ENCODE results near the gene FYN. TPM values are rescaled to one million over a fixed set of nuclear protein-coding genes. Genes with fewer than 3 reads are reported as not detected.
"Not testable (repeated sequence)": the region's sequence is repeated elsewhere in the genome, so short reads cannot be mapped to it uniquely, and the experiment has no call there.

FYN gene
- polyA plus RNA-seq, 2 of the 4 experiments (the other 2 are of a cell fraction), result 3.5 to 3.7 TPM

DNA sequence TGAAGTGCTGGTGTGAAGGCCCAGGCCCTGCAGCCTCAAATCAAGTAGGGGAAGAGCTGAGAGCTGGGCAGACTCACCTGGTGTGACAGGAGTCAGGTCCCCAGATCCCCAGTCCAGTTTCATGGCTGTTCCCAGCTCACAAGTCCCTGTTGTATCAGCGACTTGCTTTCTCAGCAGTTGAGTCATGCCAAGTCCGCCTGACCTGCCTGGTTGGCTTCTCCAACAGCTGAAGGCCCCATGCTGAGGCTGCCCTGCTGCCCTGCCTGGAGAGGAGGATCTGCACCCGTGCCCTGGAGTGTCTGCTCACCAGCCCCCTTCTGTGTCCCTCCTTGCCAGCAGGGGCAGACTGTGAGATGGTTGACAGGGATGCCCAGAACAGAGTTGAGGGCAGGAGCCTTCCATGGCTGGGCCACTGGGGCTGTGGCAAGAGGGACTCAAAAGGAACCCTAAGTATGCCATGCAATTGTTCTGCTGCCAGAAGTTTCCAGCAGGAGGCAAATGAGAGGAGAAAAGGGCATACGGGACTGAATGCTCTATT is 228.3 kb downstream of the FYN start:
- H3K4me1 ChIP-seq, result no peaks in the 10 kb centered on the region
- ATAC-seq (peak; percentile 33 to 47; a peak in 4 of 6 replicates), FAIRE-seq (no peak), DNase-seq (ENCODE audit: low read depth in 1 of 2, low spot score in 1 of 2) (no peak)
- TF ChIP-seq HDAC2 (IDR thresholded peaks at IDR 0.05) (no peak), ZFP36 (IDR thresholded peaks at IDR 0.05; ENCODE audit: borderline replicate concordance, partially characterized antibody) (no peak), CBX8 (IDR thresholded peaks at IDR 0.05) (no peak), ZC3H11A (IDR thresholded peaks at IDR 0.05) (no peak)
- TF ChIP-seq, protein P1, sequence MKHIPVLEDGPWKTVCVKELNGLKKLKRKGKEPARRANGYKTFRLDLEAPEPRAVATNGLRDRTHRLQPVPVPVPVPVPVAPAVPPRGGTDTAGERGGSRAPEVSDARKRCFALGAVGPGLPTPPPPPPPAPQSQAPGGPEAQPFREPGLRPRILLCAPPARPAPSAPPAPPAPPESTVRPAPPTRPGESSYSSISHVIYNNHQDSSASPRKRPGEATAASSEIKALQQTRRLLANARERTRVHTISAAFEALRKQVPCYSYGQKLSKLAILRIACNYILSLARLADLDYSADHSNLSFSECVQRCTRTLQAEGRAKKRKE (CRISPR knock-in tag; IDR thresholded peaks at IDR 0.05; ENCODE audit: low read depth), result no peak
- ChIA-PET CTCF (interaction anchor here (1.0 to 1.8 kb wide), 2 partner anchors 11 to 45 kb away, joined by 3 to 6 read pairs; no protein-coding TSS in a partner anchor), POLR2A (no interaction called here)
- no peak overlapping the region for H3K4me2 ChIP-seq
- no peaks in the 10 kb centered on the region for H3K9me3 ChIP-seq
- 25% methylated on average over 2 of the region's 4 CpGs for WGBS (ENCODE audit: missing lambda C conversion rate)
- H3K4me3 ChIP-seq, result no peak overlapping the region
- no peak overlapping the region for H3K27ac ChIP-seq

- Histone ChIP-seq H3K27ac (peak overlapping the region in 1 of 2 experiments; percentile 22; a peak in 1 of 6 replicates), H3K4me1 (no peaks in the 10 kb centered on the region), H3K9me3 (no peaks in the 10 kb centered on the region), H3K4me3 (no peak overlapping the region), H3K4me2 (peak overlapping the region; percentile 32; the same call in 2 of the 3 replicates)
- 16% methylated on average over 7 of the region's 7 CpGs for WGBS (ENCODE audit: missing lambda C conversion rate)
- no peak for FAIRE-seq
- TF ChIP-seq RARB (CRISPR knock-in tag; IDR thresholded peaks at IDR 0.05), result no peak
- peak; percentile 78 to 81 for TF ChIP-seq RAD21 (conservative IDR thresholded peaks at IDR 0.05 in 1 of 2, IDR thresholded peaks at IDR 0.05 in 1 of 2)
- TF ChIP-seq, protein P2, sequence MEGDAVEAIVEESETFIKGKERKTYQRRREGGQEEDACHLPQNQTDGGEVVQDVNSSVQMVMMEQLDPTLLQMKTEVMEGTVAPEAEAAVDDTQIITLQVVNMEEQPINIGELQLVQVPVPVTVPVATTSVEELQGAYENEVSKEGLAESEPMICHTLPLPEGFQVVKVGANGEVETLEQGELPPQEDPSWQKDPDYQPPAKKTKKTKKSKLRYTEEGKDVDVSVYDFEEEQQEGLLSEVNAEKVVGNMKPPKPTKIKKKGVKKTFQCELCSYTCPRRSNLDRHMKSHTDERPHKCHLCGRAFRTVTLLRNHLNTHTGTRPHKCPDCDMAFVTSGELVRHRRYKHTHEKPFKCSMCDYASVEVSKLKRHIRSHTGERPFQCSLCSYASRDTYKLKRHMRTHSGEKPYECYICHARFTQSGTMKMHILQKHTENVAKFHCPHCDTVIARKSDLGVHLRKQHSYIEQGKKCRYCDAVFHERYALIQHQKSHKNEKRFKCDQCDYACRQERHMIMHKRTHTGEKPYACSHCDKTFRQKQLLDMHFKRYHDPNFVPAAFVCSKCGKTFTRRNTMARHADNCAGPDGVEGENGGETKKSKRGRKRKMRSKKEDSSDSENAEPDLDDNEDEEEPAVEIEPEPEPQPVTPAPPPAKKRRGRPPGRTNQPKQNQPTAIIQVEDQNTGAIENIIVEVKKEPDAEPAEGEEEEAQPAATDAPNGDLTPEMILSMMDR (IDR thresholded peaks at IDR 0.05), result peak; percentile 57
- TF ChIP-seq SMC3 (IDR thresholded peaks at IDR 0.05), result peak; percentile 62
- ChIA-PET CTCF (interaction anchor here (1.0 to 1.8 kb wide), 5 partner anchors 37 to 384 kb away, joined by 3 to 9 read pairs (median 3); partner anchors contain the start of gene TRAF3IP2), POLR2A (interaction anchor here (1.0 kb wide), 2 partner anchors 159 to 384 kb away, joined by 3 to 4 read pairs; partner anchors contain the start of gene REV3L)
- peak; percentile 27 to 72 for DNase-seq (ENCODE audit: low read depth in 1 of 2, low spot score in 1 of 2)
- peak; percentile 90 to 97 for ATAC-seq
These were observed 230.6 kb downstream of the FYN start for GRCh38 chr6:111642463-111643158.

- Histone ChIP-seq H3K9me3 (no peaks in the 10 kb centered on the region), H3K4me3 (no peak overlapping the region), H3K4me2 (no peak overlapping the region), H3K4me1 (no peaks in the 10 kb centered on the region), H3K27ac (no peak overlapping the region)
- POLR2A ChIA-PET, result no interaction called here
- CTCF ChIA-PET, result no interaction called here
- FAIRE-seq, result no peak
- TF ChIP-seq, protein P3, sequence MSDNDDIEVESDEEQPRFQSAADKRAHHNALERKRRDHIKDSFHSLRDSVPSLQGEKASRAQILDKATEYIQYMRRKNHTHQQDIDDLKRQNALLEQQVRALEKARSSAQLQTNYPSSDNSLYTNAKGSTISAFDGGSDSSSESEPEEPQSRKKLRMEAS (IDR thresholded peaks at IDR 0.05), result no peak
- TF ChIP-seq HDAC2 (IDR thresholded peaks at IDR 0.05) (no peak), ZC3H11A (IDR thresholded peaks at IDR 0.05) (no peak), ZSCAN20 (CRISPR knock-in tag; IDR thresholded peaks at IDR 0.05) (no peak), RFX5 (IDR thresholded peaks at IDR 0.05) (no peak), ZFP36 (IDR thresholded peaks at IDR 0.05; ENCODE audit: borderline replicate concordance, partially characterized antibody) (no peak), HES2 (IDR thresholded peaks at IDR 0.05) (no peak)
- TF ChIP-seq, protein P2 (IDR thresholded peaks at IDR 0.05), result no peak
- no peak for DNase-seq (ENCODE audit: low read depth in 1 of 2, low spot score in 1 of 2)
- ATAC-seq, result no peak
These were observed 234.0 kb downstream of the FYN start for GRCh38 chr6:111639266-111639665.

- H3K27ac ChIP-seq; H3K4me2 ChIP-seq; POLR2A ChIA-PET; FAIRE-seq; H3K4me1 ChIP-seq; CTCF ChIA-PET; H3K9me3 ChIP-seq; H3K4me3 ChIP-seq; ATAC-seq; DNase-seq (ENCODE audit: low read depth in 1 of 2, low spot score in 1 of 2): not testable (repeated sequence)
- WGBS (ENCODE audit: missing lambda C conversion rate), result 64% methylated on average over 1 of the region's 1 CpG
These were observed 238.3 kb downstream of the FYN start for GRCh38 chr6:111634981-111635380.
